ENCODE data around the gene ENKUR.

Gene ENKUR, protein sequence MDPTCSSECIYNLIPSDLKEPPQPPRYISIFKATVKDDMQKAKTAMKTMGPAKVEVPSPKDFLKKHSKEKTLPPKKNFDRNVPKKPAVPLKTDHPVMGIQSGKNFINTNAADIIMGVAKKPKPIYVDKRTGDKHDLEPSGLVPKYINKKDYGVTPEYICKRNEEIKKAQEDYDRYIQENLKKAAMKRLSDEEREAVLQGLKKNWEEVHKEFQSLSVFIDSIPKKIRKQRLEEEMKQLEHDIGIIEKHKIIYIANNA

DNA sequence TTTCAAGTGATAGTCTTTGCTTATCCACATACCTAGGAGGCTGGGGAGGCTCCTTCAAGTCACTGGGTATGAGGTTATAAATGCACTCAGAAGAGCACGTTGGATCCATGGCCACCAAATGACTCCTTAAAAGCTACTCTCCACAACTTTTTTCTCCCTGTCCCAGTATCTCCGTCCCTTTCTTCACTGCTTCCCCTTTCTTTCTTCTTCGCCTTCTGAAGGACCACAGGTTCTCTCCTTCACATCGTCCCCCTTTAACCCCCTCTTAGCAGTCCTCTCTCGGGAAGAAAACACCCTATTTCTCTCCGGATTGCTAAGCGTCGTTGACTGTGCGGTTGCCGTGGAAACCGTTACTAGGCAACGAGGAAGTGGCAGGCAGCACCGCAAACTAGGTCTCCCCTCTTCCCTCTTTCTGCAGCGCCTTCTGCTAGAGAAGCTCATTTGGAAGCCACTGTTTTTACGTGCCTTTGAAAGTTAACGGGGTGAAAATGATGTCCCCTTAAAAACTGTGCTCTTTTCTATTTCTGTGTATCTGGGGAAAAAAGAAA, at the start of gene ENKUR:
Gene ENKUR, minus strand, starts transcription at position 331 of the 548 bp plus-strand sequence. Its CDS starts 222 bp downstream, at position 109.
- peak within 1 kb of the TSS; percentile 98 for H3K27ac Mint-ChIP-seq
- no peaks in the 10 kb centered on the region for H3K27me3 Mint-ChIP-seq
- peak within 1 kb of the TSS; percentile 91 for H3K4me3 Mint-ChIP-seq
- H3K36me3 Mint-ChIP-seq (ENCODE audit: low read depth): peaks cover 3% of the 10 kb centered on the region
- H3K4me1 Mint-ChIP-seq (ENCODE audit: low read depth): peaks cover 23% of the 10 kb centered on the region
- no peaks in the 10 kb centered on the region for H3K9me3 Mint-ChIP-seq

DNA sequence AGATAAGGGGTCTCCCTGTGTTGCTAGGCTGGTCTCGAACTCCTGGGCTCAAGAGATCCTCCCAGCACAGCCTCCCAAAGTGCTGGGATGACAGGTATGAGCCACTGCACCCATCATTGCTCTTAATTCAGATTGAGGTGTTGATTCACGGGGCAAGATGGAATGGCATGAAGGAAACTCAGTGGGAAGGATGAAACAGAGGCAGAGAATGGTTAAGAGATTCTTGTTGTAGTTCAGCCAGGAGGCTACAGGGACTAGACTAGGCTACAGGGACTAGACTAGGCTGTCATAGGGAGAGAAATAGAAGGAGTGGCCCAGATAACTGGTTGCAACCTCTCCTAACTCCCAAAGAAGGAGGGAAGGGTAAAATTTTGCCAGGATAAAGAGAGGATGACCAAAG, 48.4 kb upstream of the ENKUR start:
- H3K4me3 Mint-ChIP-seq: no peak overlapping the region
- peaks cover 4% of the 10 kb centered on the region for H3K9me3 Mint-ChIP-seq

DNA sequence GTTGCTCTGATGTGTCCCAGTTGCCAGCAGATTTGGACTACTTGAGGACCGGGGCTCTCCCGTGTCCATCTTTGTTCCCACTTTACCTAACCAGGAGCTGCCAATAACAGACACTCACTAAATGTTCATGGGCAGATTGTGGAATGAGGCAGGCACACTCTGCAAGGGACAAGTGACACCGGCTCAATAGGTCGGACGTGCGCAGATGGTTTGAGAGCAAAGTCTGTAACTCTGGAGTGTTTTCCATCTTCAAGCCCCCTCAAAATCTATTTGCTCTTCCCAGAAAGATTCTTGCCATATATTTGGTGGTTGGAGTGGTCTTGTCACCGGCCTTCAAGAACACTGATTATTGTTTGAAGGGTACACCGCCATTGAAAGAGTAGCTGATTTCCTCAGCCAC, 47.7 kb upstream of the ENKUR start:
- H3K9me3 Mint-ChIP-seq: peaks cover 4% of the 10 kb centered on the region
- no peaks in the 10 kb centered on the region for H3K27me3 Mint-ChIP-seq
- H3K27ac Mint-ChIP-seq: peak overlapping the region; percentile 28
- H3K4me1 Mint-ChIP-seq (ENCODE audit: low read depth): peaks cover 21% of the 10 kb centered on the region
- H3K36me3 Mint-ChIP-seq (ENCODE audit: low read depth): no peaks in the 10 kb centered on the region
- no peak overlapping the region for H3K4me3 Mint-ChIP-seq

More for the DNA sequence above, 48.4 kb upstream of the ENKUR start:
- Mint-ChIP-seq H3K27me3 (no peaks in the 10 kb centered on the region), H3K4me1 (ENCODE audit: low read depth) (peaks cover 21% of the 10 kb centered on the region), H3K36me3 (ENCODE audit: low read depth) (no peaks in the 10 kb centered on the region), H3K27ac (no peak overlapping the region)

DNA sequence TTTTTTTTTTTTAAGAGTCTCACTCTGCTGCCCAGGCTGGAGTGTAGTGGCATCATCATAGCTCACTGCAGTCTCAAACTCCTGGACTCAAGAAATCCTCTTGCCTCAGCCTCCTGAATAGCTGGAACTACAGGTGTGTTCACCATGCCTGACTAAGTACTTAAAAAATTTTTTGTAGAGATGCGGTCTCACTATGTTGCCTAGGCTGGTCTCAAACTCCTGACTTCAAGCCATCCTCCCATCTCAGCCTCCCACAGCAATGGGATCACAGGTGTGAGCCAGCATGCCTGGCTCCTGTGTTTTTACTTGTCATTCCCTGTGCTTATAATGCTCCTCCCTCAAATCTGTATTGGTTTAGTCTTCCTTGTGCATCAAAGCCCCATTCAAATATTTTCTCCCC, 47.2 kb upstream of the ENKUR start:
- H3K36me3 Mint-ChIP-seq (ENCODE audit: low read depth): no peaks in the 10 kb centered on the region
- peak overlapping the region; percentile 28 for H3K27ac Mint-ChIP-seq
- no peak overlapping the region for H3K4me3 Mint-ChIP-seq
- no peaks in the 10 kb centered on the region for H3K27me3 Mint-ChIP-seq
- peaks cover 21% of the 10 kb centered on the region for H3K4me1 Mint-ChIP-seq (ENCODE audit: low read depth)
- peaks cover 4% of the 10 kb centered on the region for H3K9me3 Mint-ChIP-seq

DNA sequence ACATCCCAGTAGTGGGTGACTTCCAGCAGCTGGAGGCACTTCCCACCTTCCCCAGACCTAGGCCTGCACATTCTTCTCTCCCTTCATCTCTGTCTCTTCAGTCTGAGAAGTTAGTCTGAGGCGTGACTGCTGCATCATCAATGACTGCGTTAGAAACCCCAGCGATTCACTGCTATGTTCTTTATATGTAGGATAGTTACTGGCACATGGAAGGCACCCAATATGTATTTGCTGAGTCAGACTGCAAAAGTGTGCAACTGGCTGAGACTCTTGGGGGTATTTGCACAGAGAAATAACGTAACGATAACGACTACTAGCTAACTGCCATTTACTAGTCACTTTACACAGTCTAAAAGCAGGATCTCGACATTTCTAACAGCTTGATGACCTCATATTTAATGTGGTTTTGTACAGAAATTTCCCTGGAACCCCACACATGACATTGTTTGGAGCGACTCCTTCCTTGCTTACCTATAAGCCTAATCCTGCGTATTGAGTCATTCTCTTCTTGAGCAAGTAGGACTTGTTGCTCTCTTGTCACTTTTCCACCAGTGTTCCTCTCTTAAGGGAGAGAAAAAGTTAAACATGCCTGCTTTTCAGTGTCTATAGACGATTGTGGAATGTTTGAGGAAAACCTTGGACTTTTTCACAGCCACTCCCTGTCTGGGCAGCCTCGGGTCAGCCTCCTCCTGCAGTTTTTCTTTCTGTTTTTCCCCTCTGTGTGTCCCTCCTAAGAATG, 45.9 kb upstream of the ENKUR start:
- H3K4me3 Mint-ChIP-seq: peak overlapping the region; percentile 31
- peaks cover 21% of the 10 kb centered on the region for H3K4me1 Mint-ChIP-seq (ENCODE audit: low read depth)
- no peaks in the 10 kb centered on the region for H3K36me3 Mint-ChIP-seq (ENCODE audit: low read depth)
- H3K27ac Mint-ChIP-seq: peak overlapping the region; percentile 79
- H3K27me3 Mint-ChIP-seq: no peaks in the 10 kb centered on the region
- H3K9me3 Mint-ChIP-seq: peaks cover 4% of the 10 kb centered on the region

DNA sequence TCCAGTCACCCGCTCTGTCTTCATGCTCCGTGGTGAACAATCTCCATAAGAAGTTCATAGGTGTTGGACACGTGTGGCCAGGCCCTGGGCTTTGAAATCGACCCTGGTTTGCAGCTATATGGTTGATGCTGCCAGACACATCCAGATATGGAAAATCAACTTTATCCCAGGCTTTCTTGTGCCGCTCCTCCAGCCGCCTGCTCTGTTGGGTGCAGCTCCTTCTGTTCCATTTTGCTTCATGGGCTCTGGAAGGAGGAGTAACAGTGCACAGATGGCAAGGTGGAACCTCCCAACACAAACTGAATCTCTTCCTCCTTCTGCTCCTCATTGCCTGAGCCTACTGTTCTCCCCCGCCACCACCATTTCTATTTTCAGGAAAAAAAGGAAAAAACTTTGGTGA, 45.2 kb upstream of the ENKUR start:
- Mint-ChIP-seq H3K36me3 (ENCODE audit: low read depth) (no peaks in the 10 kb centered on the region), H3K9me3 (peaks cover 4% of the 10 kb centered on the region), H3K27me3 (no peaks in the 10 kb centered on the region), H3K27ac (no peak overlapping the region), H3K4me1 (ENCODE audit: low read depth) (peaks cover 21% of the 10 kb centered on the region), H3K4me3 (no peak overlapping the region)

DNA sequence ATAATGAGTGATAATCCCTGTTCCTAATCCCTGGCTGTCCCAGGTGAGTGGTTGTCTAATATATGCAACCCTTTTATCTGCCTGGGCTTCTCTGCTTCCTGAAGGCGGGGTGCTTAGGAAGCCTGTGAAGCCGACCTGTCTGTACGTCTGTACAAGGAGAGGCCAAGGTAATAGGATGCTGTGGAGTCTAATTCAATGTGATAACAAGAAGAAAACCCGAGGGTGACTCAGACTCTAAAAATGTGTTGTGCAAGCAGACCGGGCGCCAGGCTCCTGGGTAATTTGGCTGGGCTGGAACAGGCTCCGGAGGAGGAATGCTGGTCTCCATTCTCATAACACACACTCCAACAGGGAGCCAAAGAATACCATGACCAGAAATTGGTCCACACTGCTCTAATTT, 44.0 kb upstream of the ENKUR start:
- H3K27me3 Mint-ChIP-seq: no peaks in the 10 kb centered on the region

DNA sequence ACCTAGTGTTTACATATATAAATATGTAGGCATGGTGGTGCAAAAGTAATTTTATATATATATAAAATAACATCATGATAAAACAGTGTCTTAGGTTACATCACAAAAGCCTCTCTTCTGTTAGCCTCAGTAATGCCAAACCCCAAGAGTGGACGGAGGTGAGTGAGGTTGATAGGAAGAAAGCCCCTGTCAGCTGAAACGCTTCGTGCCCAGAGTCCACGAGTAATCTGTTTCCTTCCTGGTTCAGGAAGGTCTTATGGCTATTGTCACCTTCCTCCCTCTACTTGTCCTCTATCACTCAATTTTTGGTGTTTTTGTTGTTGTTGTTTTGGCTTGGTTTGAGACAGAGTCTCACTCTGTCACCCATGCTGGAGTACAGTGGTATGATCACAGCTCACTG, 41.9 kb upstream of the ENKUR start:
- Mint-ChIP-seq H3K27me3 (no peaks in the 10 kb centered on the region), H3K36me3 (ENCODE audit: low read depth) (no peaks in the 10 kb centered on the region), H3K4me1 (ENCODE audit: low read depth) (peaks cover 10% of the 10 kb centered on the region), H3K4me3 (no peak overlapping the region), H3K9me3 (no peaks in the 10 kb centered on the region), H3K27ac (no peak overlapping the region)

More for the DNA sequence above, 44.0 kb upstream of the ENKUR start:
- no peaks in the 10 kb centered on the region for H3K36me3 Mint-ChIP-seq (ENCODE audit: low read depth)
- no peak overlapping the region for H3K27ac Mint-ChIP-seq
- peaks cover 4% of the 10 kb centered on the region for H3K9me3 Mint-ChIP-seq
- H3K4me3 Mint-ChIP-seq: no peak overlapping the region
- peaks cover 21% of the 10 kb centered on the region for H3K4me1 Mint-ChIP-seq (ENCODE audit: low read depth)

DNA sequence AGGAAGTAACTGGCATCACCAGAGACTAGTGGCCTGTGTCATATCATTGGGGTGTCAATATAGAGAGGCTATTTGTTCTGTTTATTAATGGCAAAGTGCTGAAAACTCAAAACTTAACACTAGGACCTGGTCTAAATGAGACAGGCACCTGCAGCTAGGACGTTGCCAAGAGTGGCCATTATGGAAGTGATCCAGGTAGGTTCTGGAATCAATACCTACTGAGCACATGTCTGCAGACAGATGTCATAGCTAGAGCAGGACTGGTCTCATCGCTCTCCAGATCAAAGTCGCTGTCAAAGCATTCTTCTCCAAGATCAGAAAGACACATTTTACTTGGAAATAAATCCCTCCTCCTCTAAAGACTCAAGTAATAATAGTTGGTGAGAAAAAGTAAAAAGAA, 40.8 kb upstream of the ENKUR start:
- H3K9me3 Mint-ChIP-seq: no peaks in the 10 kb centered on the region
- H3K27me3 Mint-ChIP-seq: no peaks in the 10 kb centered on the region
- H3K36me3 Mint-ChIP-seq (ENCODE audit: low read depth): no peaks in the 10 kb centered on the region
- H3K4me1 Mint-ChIP-seq (ENCODE audit: low read depth): peaks cover 3% of the 10 kb centered on the region
- no peak overlapping the region for H3K27ac Mint-ChIP-seq
- H3K4me3 Mint-ChIP-seq: no peak overlapping the region

DNA sequence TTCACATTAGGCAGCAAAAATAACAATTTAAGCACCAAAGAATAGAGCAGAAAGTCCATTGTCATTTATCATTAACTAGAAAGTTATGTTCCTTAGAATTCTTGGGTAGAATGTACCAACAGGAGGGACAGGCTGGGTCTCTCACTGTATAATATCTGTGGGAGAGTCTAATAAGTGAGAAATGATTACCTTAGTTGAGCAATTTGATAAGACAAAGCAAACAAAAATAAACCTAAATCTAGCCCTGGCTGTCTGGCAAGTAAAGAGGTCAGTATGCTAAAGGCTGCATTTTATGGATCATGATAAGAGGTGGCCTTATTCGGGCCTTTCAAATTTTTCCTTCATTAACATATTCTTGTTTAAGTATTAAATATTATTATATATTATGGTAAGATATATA, 36.1 kb upstream of the ENKUR start:
- H3K4me1 Mint-ChIP-seq (ENCODE audit: low read depth): no peaks in the 10 kb centered on the region
- H3K27me3 Mint-ChIP-seq: peaks cover 19% of the 10 kb centered on the region
- peaks cover 4% of the 10 kb centered on the region for H3K9me3 Mint-ChIP-seq
- H3K27ac Mint-ChIP-seq: no peak overlapping the region
- no peak overlapping the region for H3K4me3 Mint-ChIP-seq
- no peaks in the 10 kb centered on the region for H3K36me3 Mint-ChIP-seq (ENCODE audit: low read depth)

DNA sequence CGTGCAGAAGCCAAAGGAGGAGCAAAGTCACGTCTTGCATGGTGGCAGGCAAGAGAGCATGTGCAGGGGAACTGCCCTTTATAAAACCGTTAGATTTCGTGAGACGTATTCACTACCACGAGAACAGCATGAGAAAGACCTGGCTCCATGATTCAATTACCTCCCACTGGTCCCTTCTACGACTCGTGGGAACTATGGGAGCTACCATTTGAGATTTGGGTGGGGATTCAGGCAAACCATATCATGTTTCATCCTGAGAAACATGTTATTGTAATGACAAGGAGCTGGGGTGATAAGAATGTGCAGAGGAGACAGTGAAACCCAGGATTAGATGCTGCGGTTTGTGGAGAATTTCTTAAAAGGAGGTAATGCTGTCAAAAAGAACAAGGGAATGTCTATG, 34.4 kb upstream of the ENKUR start:
- Mint-ChIP-seq H3K4me3 (no peak overlapping the region), H3K9me3 (peaks cover 4% of the 10 kb centered on the region), H3K36me3 (ENCODE audit: low read depth) (no peaks in the 10 kb centered on the region), H3K4me1 (ENCODE audit: low read depth) (no peaks in the 10 kb centered on the region), H3K27ac (no peak overlapping the region), H3K27me3 (peaks cover 24% of the 10 kb centered on the region)

DNA sequence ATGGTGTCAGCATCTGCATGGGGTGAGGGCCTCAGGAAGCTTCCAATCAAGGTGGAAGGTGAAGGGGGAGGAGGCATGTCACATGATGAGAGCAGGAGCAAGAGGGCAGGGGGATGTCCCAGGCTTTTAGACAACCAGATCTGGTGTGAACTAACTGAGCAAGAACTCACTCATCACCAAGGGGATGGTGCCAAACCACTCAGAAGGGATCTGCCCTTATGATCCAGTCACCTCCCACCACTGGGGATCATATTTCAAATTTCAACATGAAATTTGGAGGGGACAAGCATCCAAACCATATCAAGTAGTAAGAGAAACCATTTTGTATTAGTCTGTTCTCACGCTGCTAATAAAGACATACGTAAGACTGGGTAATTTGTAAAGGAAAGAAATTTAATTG, 34.0 kb upstream of the ENKUR start:
- no peak overlapping the region for H3K27ac Mint-ChIP-seq
- no peak overlapping the region for H3K4me3 Mint-ChIP-seq
- H3K9me3 Mint-ChIP-seq: peaks cover 4% of the 10 kb centered on the region
- no peaks in the 10 kb centered on the region for H3K4me1 Mint-ChIP-seq (ENCODE audit: low read depth)
- H3K36me3 Mint-ChIP-seq (ENCODE audit: low read depth): no peaks in the 10 kb centered on the region
- H3K27me3 Mint-ChIP-seq: peaks cover 24% of the 10 kb centered on the region

DNA sequence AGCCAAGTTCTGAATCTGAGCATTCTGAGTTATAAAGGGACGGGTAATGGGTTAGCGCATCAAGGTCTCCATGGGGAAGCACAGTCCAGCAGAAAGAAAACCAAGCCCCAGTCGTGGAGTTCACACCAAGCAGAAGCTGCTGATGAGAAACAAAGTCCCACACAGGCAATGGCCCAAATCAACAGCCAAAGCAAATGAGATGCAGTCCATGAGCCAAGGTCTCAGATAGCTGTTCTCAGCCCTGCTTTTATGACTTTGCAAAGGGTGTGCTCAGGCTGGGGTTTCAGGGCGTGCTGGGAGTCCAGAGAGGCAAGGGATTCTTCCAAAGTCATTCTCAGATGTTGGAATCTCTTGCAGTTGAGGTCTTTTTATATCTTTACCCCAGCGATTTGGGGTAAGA, 32.5 kb upstream of the ENKUR start:
- Mint-ChIP-seq H3K36me3 (ENCODE audit: low read depth) (no peaks in the 10 kb centered on the region), H3K27me3 (peaks cover 30% of the 10 kb centered on the region), H3K4me1 (ENCODE audit: low read depth) (no peaks in the 10 kb centered on the region), H3K27ac (no peak overlapping the region), H3K4me3 (no peak overlapping the region), H3K9me3 (peaks cover 4% of the 10 kb centered on the region)

DNA sequence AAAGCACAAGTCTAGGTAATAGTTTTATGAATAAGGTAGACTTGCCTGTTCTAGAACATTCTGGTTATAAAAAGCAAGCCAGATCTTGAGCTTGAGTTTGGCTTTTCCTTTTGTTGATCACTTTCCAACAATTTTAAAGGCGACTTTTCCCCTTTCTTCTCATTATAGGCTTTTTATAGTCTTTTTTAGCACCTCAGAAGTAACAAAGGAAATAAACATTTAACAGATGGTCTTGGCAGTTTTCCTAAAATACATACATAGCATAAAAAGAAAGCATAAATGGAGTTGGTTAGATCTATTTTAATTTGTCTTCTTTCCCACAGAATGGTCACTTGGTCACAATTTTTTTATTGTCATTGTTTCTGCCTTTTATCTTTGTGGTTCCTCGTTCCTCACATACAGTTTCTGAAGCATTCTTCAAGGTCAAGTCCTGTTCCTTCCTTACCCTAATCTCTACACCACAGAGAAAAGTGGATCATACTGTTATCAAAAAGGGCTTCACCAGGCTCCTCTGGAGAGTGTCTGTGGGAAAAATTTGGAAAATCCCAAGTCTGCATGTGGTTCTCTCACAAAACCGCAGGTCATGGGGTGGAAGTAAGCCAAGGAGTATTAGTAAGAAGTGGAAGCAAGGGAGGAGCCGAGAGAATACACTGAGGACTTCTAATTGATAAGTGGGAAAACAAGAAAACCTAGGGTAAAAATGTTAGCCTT, 31.8 kb upstream of the ENKUR start:
- H3K36me3 Mint-ChIP-seq (ENCODE audit: low read depth): no peaks in the 10 kb centered on the region
- H3K27me3 Mint-ChIP-seq: peaks cover 30% of the 10 kb centered on the region
- H3K9me3 Mint-ChIP-seq: peaks cover 4% of the 10 kb centered on the region
- no peaks in the 10 kb centered on the region for H3K4me1 Mint-ChIP-seq (ENCODE audit: low read depth)
- H3K4me3 Mint-ChIP-seq: no peak overlapping the region
- peak overlapping the region; percentile 3 for H3K27ac Mint-ChIP-seq

DNA sequence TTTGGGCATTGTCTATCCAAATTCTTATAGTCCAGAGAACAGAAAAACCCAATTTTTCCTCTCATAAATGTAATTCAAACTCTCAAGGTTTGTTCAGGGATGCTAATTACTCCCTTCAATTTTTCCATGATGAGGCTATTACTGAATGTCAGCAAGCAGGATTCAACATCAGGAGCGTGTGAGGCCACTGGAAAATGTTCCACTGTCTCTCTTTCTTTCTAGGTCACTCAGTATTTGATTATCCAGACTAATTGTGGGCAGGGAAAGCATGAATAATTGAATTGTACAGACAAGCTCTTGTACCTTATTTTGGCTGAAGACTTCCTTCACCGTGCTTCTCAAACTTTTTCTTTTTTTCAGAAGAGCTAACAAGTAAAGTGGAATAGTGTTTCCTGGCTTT, 31.1 kb upstream of the ENKUR start:
- H3K27me3 Mint-ChIP-seq: peaks cover 30% of the 10 kb centered on the region
- no peaks in the 10 kb centered on the region for H3K4me1 Mint-ChIP-seq (ENCODE audit: low read depth)
- H3K36me3 Mint-ChIP-seq (ENCODE audit: low read depth): no peaks in the 10 kb centered on the region
- H3K9me3 Mint-ChIP-seq: peaks cover 4% of the 10 kb centered on the region
- no peak overlapping the region for H3K4me3 Mint-ChIP-seq
- no peak overlapping the region for H3K27ac Mint-ChIP-seq

Data from stimulated activated naive CD8-positive, alpha-beta T cell treated with anti-CD3 and anti-CD28 coated beads, Interleukin-15, Interleukin-2, amounts not matched to agents 100 ng/mL and 50 ng/mL, for 24 hours (primary cell).